Heart left ventricle (tissue), 16 donors: ENCODE data around the gene EYS. TPM values are rescaled to one million over a fixed set of nuclear protein-coding genes. Genes with fewer than 3 reads are reported as not detected.
A peak's percentile ranks its signal among the peaks of the same experiment; 100 is the strongest.

Experiments used
- ATAC-seq, 4 donors: fragments of 200-7000 bp; cut with Tn5 transposase; one replicate each; pipeline ENCODE4 v1.9.1; 2020 to 2022; ENCODE audit warnings: moderate library complexity in 4 of 4, mild to moderate bottlenecking in 3 of 4, moderate number of reproducible peaks in 1 of 4
- DNase-seq, 5 donors: peaks; one replicate each; pipeline ENCODE4 v3.0.0-alpha.2; 2020
- H3K27ac ChIP-seq, 12 donors: fragments of 200-600 bp; sonication (generic) in 4 of 12; one replicate each; pipeline versions ENCODE4 v1.5.0 to v1.8.0; 2016 to 2022; ENCODE audit warnings: mild to moderate bottlenecking in 2 of 12
- H3K27me3 ChIP-seq, 9 donors: fragments of 200-600 bp; sonication (generic) in 2 of 9; one replicate each; pipeline versions ENCODE4 v1.5.1 to v1.8.0; 2016 to 2022; ENCODE audit warnings: mild to moderate bottlenecking in 3 of 9
- H3K36me3 ChIP-seq, 9 donors: fragments of 200-600 bp; sonication (generic) in 2 of 9; one replicate each; pipeline versions ENCODE4 v1.5.0 to v1.8.0; 2018 to 2022; ENCODE audit warnings: mild to moderate bottlenecking in 2 of 9
- H3K4me1 ChIP-seq, 12 donors: fragments of 200-600 bp; sonication (generic) in 4 of 12; one replicate each; pipeline versions ENCODE4 v1.5.0 to v1.8.0; 2016 to 2022; ENCODE audit warnings: mild to moderate bottlenecking in 3 of 12
- H3K4me3 ChIP-seq, 12 donors: fragments of 200-600 bp; sonication (generic) in 4 of 12; one replicate each; pipeline versions ENCODE4 v1.5.0 to v1.8.0; 2017 to 2022; ENCODE audit warnings: mild to moderate bottlenecking in 9 of 12, moderate library complexity in 4 of 12
- H3K9me3 ChIP-seq, 12 donors: fragments of 200-600 bp; sonication (generic) in 4 of 12; one replicate each; pipeline versions ENCODE4 v1.5.0 to v1.8.0; 2016 to 2022; ENCODE audit warnings: mild to moderate bottlenecking in 1 of 12
- POLR2A ChIP-seq, 2 donors: fragments of 450-650 bp; IDR thresholded peaks; one replicate each; pipeline ENCODE4 v1.6.1; 2017; ENCODE audit warnings: antibody characterized with exemption in 2 of 2, mild to moderate bottlenecking in 2 of 2, moderate library complexity in 2 of 2
- WGBS, 4 donors: extraction: QIAGEN DNeasy Blood & Tissue Kit in 2 of 4; methylation state at CpG; one replicate each; pipeline versions ENCODE4 v1.1.5 to v1.1.7; 2013 to 2018; 5-methylcytosine and 5-hydroxymethylcytosine counted together
- intact Hi-C, 10 donors: fragments of 100-400 bp; cut with DNase I; formaldehyde crosslinking; loops; one replicate each; pipeline versions ENCODE4 v1.11.1 to v1.14.2; 2022
- polyA plus RNA-seq, 2 donors: library from polyadenylated mRNA; stranded (reverse); fragments of 200-250 nt; gene quantifications; one replicate each; pipeline ENCODE4 v1.2.3, GENCODE V29; 2013
- total RNA-seq, 9 donors: library from RNA; depleted of rRNA in 2 of 9; stranded (reverse); fragments of >200 nt in 2 of 9; fragmentation: NEBNext Ultra II Directional in 3 of 9; extraction: Animal tissue kit (Norgen Biotek cat#: 25700) in 3 of 9; gene quantifications; one replicate each; pipeline versions ENCODE4 v1.1.0 to v1.2.4, GENCODE V29; 2016 to 2023
- TF ChIP-seq, protein P1 (sequence below), 12 donors: fragments of 200-600 bp; sonication (generic) in 4 of 12; IDR thresholded peaks; one replicate each; pipeline versions ENCODE4 v1.5.0 to v1.8.0; 2018 to 2022; ENCODE audit warnings: antibody characterized with exemption in 12 of 12, mild to moderate bottlenecking in 5 of 12
- donor health status: ischemic (EF 13 %, LVEDD 7.1; RV severe dilation, severe dysfunction).
- donor health status: healthy with polysubstance abuse.
- donor health status: DM: no; HTN: yes; CAD: no.
- donor health status: DM: no; HTN: no; CAD: no.
- donor health status: ischemic (EF 25% LVEDD 6.9; RV normal size, moderate dysfunction).
- donor health status: ischemic (EF 25% LVEDD 5.7; RV mildly dilated, moderate dysfunction).
- donor health status: healthy.
- donor health status: DM: yes; HTN: yes; CAD: no.
- donor health status: ischemic (EF 35%, LVEDD 5.7; RV mildly dilated, moderate dysfunction).
- donor health status: nonischemic (EF 11% LVEDD 7.7; RV severe dilation, severe dysfunction).
- donor health status: DM: yes; HTN: yes; CAD: no.
- donor health status: PGD.
- donor health status: ischemic (EF 29% LVEDD 5.4; RV normal size, mild dysfunction).
- donor health status: nonischemic (EF 23%, LVEDD 6.1; RV moderate dilation, normal function).

Gene EYS
- total and polyA plus RNA-seq, 11 donors: 0.07 to 0.27 (median 0.08) TPM; not detected in 8

- no peak for ATAC-seq
- no peak overlapping the region for H3K4me3 ChIP-seq
- H3K9me3 ChIP-seq: no peaks in the 10 kb centered on the region
- 51 to 63% (median 56%) methylated on average over 2 of the region's 2 CpGs for WGBS, 4 donors
- H3K27me3 ChIP-seq: no peaks in the 10 kb centered on the region
- intact Hi-C loops: no loop called here
- no peak for TF ChIP-seq POLR2A (IDR thresholded peaks at IDR 0.05)
- no peaks in the 10 kb centered on the region for H3K36me3 ChIP-seq
- peaks cover 0 to 29% (median 3%) of the 10 kb centered on the region in 12 donors for H3K4me1 ChIP-seq
- DNase-seq: no peak
- peak overlapping the region in 1 of 12 donors; percentile 84 for H3K27ac ChIP-seq
These were observed 1900.0 kb downstream of the EYS start for GRCh38 chr6:63807056-63807455.

- Histone ChIP-seq H3K4me3 (no peak overlapping the region), H3K27ac (peak overlapping the region in 1 of 12 donors; percentile 84), H3K36me3 (no peaks in the 10 kb centered on the region), H3K9me3 (no peaks in the 10 kb centered on the region), H3K27me3 (no peaks in the 10 kb centered on the region), H3K4me1 (peaks cover 0 to 29% (median 3%) of the 10 kb centered on the region in 12 donors)
- WGBS, 4 donors: 63 to 71% (median 69%) methylated on average over 2 of the region's 2 CpGs
- no peak for ATAC-seq
- intact Hi-C loops: no loop called here
- TF ChIP-seq, protein P1, sequence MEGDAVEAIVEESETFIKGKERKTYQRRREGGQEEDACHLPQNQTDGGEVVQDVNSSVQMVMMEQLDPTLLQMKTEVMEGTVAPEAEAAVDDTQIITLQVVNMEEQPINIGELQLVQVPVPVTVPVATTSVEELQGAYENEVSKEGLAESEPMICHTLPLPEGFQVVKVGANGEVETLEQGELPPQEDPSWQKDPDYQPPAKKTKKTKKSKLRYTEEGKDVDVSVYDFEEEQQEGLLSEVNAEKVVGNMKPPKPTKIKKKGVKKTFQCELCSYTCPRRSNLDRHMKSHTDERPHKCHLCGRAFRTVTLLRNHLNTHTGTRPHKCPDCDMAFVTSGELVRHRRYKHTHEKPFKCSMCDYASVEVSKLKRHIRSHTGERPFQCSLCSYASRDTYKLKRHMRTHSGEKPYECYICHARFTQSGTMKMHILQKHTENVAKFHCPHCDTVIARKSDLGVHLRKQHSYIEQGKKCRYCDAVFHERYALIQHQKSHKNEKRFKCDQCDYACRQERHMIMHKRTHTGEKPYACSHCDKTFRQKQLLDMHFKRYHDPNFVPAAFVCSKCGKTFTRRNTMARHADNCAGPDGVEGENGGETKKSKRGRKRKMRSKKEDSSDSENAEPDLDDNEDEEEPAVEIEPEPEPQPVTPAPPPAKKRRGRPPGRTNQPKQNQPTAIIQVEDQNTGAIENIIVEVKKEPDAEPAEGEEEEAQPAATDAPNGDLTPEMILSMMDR (IDR thresholded peaks at IDR 0.05): no peak
- TF ChIP-seq POLR2A (IDR thresholded peaks at IDR 0.05): no peak
- DNase-seq: no peak
These were observed 1900.5 kb downstream of the EYS start for GRCh38 chr6:63806573-63806913.

- H3K27me3 ChIP-seq: no peaks in the 10 kb centered on the region
- H3K9me3 ChIP-seq: no peaks in the 10 kb centered on the region
- peak overlapping the region in 2 of 12 donors; percentile 25 to 84 for H3K27ac ChIP-seq
- DNase-seq (no peak), ATAC-seq (peak in 3 of 4 donors; percentile 22 to 67 (median 37))
- no peaks in the 10 kb centered on the region for H3K36me3 ChIP-seq
- TF ChIP-seq POLR2A (IDR thresholded peaks at IDR 0.05): no peak
- TF ChIP-seq, protein P1 (IDR thresholded peaks at IDR 0.05): no peak
- 50 to 58% (median 55%) methylated on average over 5 of the region's 5 CpGs for WGBS, 4 donors
- peaks cover 0 to 29% (median 3%) of the 10 kb centered on the region in 12 donors for H3K4me1 ChIP-seq
- no peak overlapping the region for H3K4me3 ChIP-seq
- intact Hi-C loops: no loop called here
These were observed 1901.0 kb downstream of the EYS start for GRCh38 chr6:63805808-63806572.

DNA sequence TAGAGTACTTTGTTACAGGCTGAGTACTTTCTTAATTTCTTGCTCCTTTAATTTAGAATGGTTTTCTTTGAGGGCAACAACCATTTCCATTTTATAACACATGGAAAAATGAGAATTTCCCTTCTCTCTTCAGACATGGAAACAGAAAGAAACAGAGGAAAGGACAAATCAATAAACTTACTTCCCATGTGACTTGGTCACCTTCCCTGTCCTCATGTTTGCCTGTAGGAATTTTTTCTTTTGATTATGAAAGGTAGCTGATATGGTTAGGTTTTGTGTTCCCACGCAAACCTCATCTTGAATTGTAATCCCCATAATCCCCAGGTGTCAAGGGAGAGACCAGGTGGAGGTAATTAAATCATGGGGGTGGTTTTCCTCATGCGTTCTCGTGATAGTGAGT is 1901.7 kb downstream of the EYS start:
- no peak for DNase-seq
- TF ChIP-seq, protein P1 (IDR thresholded peaks at IDR 0.05): no peak
- no peak for TF ChIP-seq POLR2A (IDR thresholded peaks at IDR 0.05)
- Histone ChIP-seq H3K27ac (peak overlapping the region in 2 of 12 donors; percentile 25 to 84), H3K9me3 (no peaks in the 10 kb centered on the region), H3K4me1 (peaks cover 0 to 29% (median 3%) of the 10 kb centered on the region in 12 donors), H3K36me3 (no peaks in the 10 kb centered on the region), H3K4me3 (no peak overlapping the region), H3K27me3 (no peaks in the 10 kb centered on the region)
- 63 to 86% (median 72%) methylated on average over 3 of the region's 3 CpGs for WGBS, 4 donors
- no peak for ATAC-seq
- intact Hi-C loops: no loop called here
